Fibroblast of skin of left biceps (primary cell): ENCODE results near the gene KRT1.

Source experiments
- DNase-seq, 2 experiments: peaks; one replicate each; pipeline ENCODE4 v3.0.0-alpha.2; 2013; ENCODE audit warnings: low read depth in 2 of 2

Gene KRT1

DNA sequence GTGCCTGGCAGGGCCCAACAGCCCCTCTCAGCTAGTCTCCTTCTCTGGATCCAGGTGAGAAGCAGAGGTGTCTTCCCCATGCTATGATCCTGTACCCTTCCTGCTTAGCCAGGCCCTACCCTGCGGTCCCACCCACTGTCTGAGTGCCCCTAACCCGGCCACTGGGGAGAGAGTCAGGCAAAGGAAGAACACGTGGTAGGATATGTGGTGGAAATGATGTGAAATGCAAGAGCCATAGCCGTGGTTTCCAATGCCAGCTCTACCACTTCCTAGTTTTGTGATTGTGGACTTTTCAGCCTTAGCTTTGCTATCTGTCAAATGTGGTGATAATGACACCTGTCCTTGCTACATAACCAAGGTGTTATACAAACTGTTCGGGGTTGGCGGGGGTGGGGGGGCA lies 44.0 kb downstream of the KRT1 start:
- DNase-seq = no peak

DNA sequence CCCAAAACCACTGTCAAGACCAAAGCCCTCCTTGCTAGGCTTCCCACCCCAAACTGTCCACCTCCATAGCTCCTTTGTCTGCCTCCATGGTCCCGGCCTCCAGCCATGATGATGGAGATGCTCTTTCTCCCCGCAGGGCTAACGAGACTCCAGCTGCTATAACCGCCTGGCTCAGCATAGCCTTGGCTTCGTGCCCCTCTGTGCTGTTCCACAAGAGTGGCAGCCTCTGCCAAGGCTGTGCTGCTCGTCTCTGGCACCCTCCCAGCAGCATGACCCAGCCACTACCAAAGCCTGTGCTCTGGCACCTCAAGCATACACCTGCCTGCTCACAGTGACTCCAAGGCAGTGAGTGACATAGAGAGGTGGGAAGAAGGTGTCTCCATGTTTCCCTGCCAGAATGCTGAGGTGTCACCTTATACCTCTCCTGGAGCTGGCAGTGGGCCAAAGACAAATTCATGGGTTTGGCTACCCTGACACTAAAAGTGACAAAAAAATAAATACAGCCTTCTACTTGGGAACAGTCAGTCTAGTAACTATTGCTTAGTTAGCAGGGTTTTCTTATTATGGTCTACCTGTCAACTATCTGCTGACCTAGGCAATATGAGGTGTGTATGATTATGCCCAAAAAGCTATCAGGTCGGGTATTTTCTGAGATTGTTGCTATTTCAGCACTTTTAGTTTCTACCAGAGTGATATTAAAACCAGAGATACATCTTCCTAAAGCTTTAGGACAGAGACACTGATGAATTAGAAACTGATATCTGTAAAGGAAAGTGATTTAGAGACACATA lies 45.7 kb downstream of the KRT1 start:
- DNase-seq = no peak

DNA sequence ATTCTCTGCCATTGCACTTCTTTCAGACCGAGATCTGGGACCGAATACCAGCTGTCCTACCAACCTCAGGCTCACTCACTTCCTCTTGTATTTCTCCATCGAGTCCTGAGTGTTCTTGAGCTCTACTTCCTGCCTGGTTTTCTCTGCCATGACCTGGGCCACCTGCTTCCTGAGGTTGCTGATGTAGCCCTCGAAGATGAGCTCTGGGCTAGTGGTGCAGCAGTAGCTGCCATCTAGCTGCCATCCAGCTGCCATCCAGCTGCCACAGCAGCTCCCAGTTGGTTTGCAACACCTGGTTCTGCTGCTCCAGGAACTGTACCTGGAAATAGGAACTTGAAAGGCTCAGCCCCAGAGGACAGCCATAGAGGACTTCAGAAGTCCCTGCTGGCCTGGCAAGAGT lies 46.8 kb downstream of the KRT1 start:
- DNase-seq = no peak

DNA sequence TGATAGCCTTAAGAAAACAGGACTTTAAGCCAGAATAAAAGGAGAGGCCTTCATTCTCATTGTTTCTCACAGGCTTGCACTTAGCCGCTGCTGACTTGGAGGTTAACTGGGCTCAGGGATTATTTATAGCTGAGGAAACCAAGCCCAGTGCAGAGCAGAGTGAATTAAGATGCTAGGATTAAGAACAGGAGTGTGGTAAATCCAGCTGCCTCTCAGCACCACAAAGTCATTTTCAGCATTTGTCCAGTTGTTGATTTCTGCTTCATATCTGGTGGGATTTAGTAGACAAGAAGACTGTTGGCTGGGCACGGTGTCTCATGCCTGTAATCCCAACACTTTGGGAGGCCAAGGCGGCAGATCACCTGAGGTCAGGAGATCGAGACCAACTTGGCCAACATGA lies 47.6 kb downstream of the KRT1 start:
- DNase-seq = no peak

DNA sequence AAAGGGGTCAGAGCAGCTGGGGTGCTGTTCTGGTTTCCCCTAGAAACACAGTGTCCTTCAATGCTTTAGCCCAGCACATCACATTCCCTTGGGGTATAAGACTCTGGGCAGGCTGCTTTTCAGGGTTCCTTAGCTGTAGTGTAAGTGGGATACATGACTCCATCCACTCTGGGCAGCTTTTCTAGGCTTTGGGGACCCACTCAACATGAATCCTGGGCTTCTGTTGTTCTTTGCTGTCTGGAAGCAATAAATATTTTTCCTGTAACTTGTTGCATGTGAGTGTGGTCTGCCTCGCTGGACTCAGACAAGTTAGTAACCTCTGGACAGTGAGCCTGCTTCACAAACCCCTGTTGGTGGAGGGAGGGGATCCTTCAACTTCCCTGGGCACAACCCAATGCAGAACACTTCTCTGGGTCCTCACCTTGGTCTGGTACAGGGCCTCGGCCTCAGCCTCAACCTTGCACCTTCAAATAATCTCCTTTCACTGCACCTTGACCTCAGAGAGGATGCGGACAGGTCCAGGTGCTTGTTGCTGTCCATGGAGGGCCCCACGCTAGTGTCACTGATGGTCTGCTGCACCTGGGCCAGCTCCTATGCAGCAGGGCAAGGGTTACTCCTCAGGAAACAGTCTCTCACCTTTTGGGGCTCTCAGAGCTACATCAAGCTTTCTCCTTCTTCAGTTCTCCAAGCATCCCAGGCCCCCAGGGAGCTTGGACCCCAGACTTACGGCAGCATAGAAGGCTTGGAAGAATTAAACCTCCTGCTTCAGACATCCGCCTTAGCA lies 48.3 kb downstream of the KRT1 start:
- no peak for DNase-seq

DNA sequence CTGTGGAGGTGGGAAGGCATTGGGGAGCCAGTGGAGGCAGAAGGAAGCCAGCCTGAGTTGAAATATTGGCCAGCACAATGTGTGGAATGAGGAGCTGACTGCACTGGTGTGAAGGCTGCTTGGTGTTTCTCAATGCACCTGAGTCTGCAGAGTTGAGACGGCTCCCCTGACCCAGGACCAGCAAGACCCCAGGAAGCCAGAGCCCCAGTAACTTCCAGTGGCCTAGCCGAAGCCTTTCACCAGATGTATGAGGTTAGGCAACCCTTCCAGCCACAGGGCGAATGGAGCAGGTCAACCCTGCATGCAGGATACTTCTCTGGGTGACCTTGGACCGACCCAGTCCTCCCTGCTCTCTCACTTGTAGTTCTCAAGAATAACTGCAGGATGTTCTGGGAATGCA lies 48.9 kb downstream of the KRT1 start:
- no peak for DNase-seq

DNA sequence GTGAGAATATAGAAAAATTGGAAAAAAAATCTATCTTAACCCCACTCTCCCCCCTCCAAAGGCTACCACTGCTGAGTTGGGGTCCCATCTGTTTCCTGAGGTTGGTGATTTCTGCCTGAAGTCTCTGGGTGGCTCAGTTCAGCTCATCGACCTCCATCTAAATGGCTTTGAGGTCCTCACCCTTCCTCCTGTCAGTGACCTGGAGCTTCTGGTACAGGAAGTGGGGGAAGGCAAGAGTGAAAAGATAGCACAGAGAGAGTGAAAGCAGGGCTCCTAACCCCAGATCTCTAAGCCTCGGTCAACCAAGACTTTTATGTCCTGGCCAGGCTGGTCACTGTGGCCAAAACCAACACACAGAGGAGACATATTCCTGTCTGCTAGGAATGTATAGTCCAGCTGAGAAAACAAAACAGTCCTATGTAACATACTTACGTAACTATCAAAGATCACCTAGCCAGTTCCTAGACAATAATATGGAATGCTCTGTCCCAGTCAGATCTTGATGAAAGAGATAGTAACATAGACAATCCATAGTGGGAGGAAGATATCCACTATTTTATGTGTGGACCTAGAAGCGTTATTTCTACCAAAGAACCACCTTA lies 49.5 kb downstream of the KRT1 start:
- no peak for DNase-seq

DNA sequence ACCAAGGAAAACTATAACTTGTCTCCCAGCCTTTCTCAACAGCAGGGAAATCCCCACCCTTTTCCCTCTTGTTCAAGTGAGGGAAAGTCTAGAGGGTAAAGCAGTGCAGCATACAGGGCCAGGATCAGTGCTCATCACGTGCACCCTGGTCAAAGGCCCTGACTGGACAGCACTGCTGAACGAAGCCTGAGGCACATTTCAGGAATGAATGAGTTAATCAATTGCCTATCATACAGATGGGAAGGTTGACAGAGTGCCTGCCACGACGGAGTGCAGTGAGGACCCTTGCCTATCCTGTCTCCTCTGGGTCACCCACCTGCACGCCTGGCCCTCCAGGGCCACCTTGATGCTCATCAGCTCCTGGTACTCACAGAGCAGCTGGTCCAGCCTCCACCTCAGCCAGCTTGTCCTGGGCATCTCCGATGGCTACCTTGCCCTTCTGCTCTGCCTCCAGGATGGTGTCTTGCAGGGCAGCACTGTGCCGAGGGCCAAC lies 50.2 kb downstream of the KRT1 start:
- DNase-seq = no peak

DNA sequence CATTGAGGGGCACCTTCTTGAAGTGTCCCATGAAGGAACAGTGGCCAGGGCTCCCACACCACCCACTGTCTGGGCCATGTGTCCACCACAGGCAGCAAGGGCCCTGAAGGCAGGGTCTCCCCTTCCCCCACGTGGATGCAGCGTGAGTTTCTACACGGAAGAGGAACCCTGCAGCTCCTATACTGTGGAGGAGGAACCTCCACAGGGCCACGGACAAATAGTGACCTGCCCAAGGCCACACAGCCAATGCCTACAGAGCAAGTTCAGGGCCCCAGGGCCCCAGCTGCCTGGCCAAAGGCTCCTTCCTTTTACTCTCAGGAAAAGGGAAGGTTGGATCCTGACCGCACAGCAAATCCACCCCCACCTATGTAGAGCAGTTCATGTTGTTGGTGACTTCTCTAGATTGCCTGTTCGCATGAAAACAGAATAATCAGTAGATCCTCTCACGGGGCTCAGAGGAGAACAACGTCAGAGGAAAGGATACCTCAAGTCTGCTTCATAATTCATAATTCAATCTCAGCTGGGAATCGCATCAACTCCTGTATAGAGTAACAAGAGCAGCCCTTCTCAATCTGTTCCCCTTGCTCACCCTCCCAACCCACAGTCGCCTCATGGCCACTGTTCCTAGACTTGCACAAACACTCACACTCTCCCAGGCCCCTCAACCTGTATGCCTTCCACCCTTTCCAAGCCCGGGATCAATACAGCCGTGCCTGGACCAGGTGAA lies 50.8 kb downstream of the KRT1 start:
- no peak for DNase-seq

DNA sequence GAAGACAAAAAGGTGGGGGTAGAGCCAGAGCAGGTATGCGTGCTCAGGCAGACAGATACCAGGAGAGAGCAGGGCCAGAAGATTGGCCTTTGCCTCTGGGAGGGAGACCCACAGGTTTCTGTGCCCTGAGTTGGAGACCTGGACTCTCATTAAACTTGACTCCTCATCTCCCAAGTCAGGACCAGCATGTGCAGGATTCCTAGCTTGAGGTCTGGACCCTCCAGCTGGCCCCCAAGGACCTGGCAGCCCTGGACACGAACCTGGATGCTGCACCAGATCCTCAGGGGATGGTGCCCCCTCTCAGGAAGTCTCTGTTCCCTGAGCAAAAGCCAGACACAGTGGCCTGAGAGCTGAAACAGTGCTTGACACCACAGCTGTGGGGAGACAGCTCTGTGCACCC lies 51.4 kb downstream of the KRT1 start:
- DNase-seq = no peak

DNA sequence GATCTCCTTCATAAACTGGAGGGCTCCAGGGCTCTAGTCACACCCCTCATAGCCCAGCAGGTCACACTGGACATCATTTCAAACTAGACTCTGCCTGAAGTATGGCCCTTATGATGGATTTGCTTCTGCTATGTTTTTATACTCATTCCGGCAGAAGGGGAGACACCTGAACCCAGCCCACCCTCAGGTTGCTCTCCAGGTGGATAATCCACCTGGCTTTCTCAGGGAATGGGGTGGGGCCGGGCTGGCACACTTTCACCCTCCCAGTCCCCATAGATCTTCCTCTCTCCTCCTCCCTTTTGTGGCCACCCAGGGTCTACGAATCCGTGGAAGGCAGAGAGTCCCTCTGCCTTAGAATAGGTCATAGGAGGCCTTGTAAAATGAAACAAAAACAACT lies 52.1 kb downstream of the KRT1 start:
- no peak for DNase-seq

DNA sequence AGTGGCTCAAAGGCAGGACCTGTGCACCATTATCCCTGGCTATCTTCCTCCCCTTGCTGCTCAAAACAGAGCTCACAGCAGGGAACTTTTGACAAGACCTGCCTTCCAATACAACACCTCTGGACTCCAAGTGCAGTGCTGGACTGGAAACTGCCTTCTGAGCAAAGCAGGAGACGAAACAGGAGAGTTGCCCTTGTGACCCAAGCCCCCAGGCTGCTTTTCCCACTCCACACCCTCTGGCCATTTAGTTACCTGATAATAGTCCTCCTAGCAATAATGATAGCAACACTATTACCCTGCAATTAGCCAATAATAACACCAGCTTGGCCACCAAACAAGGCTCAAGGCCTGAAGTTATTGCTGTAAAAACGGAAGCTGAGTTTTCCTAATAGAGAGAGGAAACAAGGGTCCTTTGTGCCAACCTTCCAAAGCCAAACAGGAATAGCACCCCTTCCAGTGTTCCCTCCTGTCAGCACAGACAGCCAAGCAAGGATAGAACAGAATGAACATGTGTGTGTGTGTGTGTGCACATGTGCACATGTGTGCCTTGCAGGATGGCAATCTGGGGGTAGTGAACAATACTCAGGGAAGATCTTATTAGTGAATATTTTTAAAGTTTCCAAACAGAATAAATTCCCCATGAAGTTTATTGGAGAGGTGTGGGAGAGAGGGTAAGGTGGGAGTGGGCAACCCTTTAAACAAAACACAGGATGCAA lies 52.7 kb downstream of the KRT1 start:
- no peak for DNase-seq
